GM13977 (cell line): Measurements from ENCODE around the gene LHFPL2.
"Not testable (repeated sequence)": the region's sequence is repeated elsewhere in the genome, so short reads cannot be mapped to it uniquely, and the experiment has no call there.

Experiments used
- DNase-seq: peaks from one replicate; pipeline ENCODE4 v3.0.0; 2012; ENCODE audit warnings: low spot score
- CTCF ChIP-seq: IDR thresholded peaks from 2 replicates; pipeline ENCODE4 v1.5.1; 2012; ENCODE audit warnings: mild to moderate bottlenecking, control low read depth; ENCODE audit not compliant: insufficient read depth; ENCODE audit errors: extremely low read depth, missing control alignments
- in situ Hi-C: fragments of 300-500 bp; cut with MboI; formaldehyde crosslinking; loops from one replicate; pipeline ENCODE4 v1.12.0; 2022; ENCODE audit warnings: low sequenced_read_pairs, low pct_unique_long_range_greater_than_20kb, mixed read lengths, inconsistent platforms; ENCODE audit not compliant: unreplicated experiment

The LHFPL2 gene, protein sequence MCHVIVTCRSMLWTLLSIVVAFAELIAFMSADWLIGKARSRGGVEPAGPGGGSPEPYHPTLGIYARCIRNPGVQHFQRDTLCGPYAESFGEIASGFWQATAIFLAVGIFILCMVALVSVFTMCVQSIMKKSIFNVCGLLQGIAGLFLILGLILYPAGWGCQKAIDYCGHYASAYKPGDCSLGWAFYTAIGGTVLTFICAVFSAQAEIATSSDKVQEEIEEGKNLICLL

GRCh38 chr5:78648359-78649210 is at the start of gene LHFPL2:
TSS of gene LHFPL2 (minus strand) at chr5:78648772. CDS start at chr5:78510213, 138,559 bp downstream.
- no peak for TF ChIP-seq CTCF
- DNase-seq, result peak; percentile 87
- in situ Hi-C loops, result no loop called here

- no peak for TF ChIP-seq CTCF
- in situ Hi-C loops, result no loop called here
- no peak for DNase-seq
Observed at GRCh38 chr5:78696637-78697036, 48.1 kb upstream of the LHFPL2 start.

DNA sequence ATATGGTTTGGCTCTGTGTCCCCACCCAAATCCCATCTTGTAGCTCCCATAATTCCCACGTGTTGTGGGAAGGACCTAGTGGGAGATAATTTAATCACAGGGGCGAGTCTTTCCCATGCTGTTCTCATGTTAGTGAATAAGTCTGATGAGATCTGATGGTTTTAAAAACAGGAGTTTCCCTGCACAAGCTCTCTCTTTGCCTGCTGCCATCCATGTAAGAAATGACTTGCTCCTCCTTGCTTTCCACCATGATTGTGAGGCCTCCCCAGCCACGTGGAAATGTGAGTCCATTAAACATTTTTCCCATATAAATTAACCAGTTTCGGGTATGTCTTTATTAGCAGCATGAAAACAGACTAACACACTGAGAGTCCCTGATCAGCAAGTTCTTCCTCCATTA is 47.5 kb upstream of the LHFPL2 start:
- DNase-seq, result not testable (repeated sequence)

DNA sequence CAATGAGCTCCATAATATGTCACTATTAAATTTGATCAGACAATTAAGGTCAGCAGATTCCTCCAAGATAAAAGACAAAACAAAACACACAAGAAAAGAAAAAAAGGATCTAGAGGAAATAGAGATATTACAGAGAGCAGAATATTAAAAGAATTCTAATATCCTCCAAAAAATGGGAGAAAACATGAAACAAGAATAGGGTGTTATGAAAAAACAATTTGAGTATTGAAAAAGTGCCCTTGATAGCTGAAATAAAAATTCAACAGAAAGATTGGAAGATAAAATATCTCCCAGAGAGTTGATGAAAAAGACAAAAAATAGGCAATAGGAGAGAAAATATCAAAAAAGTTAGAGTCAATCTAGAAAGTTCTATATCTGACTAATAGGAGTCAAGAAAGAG is 44.8 kb upstream of the LHFPL2 start:
- in situ Hi-C loops, result no loop called here
- no peak for TF ChIP-seq CTCF
- no peak for DNase-seq

More for the DNA sequence above, 47.5 kb upstream of the LHFPL2 start:
- in situ Hi-C loops, result not testable (repeated sequence)

DNA sequence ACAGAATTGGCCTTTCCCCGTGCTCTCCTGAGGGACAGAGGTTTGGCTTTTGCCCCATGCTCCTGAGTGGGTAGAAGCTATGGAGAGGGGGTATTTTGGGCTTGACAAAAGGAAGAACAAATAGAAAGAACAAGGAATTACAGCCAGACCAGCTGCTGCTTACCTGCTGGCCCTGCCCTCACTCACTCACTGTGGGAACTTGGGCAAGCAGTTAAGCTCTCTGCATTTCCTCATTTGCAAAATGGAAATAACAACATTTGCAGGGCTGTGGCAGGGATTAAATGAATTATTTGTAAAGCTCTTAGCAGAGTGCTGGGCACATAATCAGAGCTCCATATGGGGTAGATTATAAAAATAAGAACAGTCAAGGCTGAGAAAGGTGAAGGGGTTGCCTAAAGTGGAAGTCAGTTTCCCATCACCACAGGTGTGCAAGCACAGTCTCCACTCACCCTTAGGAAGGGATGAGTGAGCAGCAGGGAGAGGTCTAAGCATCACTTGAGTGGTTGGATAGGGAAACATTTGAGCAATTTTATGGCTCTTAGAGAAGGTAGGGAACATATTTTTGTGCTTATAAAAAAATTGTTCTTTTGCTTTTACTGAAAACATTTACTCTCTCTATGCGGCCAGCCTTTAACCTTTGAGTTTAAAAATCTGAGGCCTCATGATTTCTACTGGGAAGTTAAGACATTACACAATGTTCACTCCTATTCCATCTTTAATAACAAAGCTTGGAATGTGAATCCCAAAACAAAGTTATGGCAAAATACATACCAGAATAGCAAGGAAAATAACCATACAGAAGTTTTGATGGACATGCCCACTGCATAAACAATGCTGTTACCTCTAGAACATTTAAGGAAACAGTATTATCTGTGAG is 42.8 kb upstream of the LHFPL2 start:
- no peak for TF ChIP-seq CTCF
- DNase-seq, result no peak
- in situ Hi-C loops, result no loop called here

GRCh38 chr5:78690253-78690972 is 41.8 kb upstream of the LHFPL2 start:
- DNase-seq, result no peak
- no peak for TF ChIP-seq CTCF
- in situ Hi-C loops, result no loop called here
